Measurements from ENCODE around the gene MAOA.
A peak's percentile ranks its signal among the peaks of the same experiment; 100 is the strongest.
"Not testable (repeated sequence)": the region's sequence is repeated elsewhere in the genome, so short reads cannot be mapped to it uniquely, and the experiment has no call there.

The MAOA gene

DNA sequence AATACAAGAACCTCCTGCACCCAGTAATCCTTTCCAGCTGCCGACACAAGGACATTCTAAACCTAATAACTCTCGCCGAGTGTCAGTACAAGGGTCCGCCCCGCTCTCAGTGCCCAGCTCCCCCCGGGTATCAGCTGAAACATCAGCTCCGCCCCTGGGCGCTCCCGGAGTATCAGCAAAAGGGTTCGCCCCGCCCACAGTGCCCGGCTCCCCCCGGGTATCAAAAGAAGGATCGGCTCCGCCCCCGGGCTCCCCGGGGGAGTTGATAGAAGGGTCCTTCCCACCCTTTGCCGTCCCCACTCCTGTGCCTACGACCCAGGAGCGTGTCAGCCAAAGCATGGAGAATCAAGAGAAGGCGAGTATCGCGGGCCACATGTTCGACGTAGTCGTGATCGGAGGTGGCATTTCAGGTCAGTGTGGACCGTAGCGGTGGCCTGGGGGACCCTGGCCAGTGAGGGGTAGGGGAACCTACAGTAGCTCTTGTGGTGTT, at the start of gene MAOA:
Gene MAOA, plus strand, starts transcription at position 295 of the 490 bp plus-strand sequence. Its CDS starts 43 bp downstream, at position 338.
- no peak for DNase-seq (ENCODE audit: low read depth)

DNA sequence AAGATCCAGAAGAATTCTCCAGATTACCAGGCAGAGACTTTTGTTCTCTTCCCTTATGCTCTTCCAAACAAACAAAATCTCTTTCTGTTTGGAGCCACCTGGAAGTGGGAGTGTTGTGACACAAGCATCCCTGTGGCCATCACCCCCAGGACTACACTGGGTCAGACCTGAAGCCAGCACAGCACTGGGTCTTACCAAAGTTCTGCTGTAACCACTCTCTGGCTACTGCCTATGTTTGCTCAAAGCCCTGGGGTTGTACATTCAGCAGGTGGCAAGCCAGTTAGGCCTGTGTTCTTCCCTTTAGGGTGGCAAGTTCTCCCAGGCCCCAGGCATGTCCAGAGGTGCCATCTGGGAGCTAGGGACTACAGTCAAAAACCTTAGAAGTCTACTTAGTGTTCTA, 43.7 kb upstream of the MAOA start:
- no peak for DNase-seq (ENCODE audit: low read depth)

DNA sequence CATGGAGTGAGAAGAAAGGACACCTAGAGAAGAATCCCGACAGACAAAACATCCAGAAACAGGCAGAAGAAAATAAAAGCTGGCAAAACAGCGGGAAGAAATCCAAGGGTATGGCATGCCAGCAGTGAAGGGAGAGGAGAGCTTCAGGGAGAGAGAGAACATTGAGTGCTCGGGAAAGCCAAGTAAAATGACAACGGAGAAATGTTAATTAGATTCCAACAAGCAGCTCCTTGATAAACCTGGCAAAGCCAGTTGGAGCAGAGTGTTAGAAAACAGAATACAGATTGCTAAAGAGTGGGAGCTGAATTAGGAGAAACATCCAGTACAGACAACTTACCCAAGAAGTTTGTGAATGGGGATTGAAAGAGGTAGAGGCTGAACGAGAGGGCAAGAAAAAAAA, 40.4 kb upstream of the MAOA start:
- DNase-seq (ENCODE audit: low read depth) = no peak

DNA sequence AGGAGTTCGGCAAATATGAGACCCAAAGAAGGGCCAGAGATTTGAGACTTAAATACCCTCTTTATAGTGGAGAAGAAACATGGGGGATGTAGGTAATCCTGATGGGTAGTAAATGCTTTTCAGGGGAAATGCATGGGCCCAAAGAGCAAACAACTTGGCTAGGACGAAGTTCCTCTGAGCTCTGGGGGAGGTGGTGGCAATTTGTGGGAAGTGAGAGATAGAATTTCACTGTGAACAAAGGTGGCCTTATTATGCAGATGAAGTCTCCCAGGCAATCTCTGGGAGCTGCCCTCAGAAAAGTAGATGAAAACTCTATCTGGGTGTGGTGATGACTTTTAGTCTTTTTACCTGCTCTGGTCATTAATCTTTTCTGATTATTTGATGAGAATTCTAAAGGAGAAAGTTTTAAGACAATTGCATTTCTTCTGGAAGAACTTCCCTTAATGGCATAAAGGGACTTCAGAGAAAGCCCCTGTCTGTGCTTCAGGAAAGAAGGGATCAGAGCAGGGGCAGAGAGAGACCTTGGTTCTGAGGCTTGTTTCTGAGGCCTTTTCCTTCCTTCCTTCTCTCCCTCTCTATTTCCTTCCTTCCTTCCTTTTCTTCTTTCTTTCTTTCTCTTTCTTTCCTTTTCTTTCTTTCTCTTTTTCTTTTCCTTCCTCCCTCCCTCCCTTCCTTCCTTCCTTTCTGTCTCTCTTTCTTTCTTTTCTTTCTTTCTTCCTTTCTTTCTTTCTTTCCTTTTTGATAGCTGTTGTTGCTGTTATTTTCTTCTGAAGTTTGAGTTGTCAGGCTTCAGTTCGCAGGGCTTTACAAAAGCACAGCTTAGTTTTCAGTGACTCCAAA, 37.5 kb upstream of the MAOA start:
- no peak for DNase-seq (ENCODE audit: low read depth)

DNA sequence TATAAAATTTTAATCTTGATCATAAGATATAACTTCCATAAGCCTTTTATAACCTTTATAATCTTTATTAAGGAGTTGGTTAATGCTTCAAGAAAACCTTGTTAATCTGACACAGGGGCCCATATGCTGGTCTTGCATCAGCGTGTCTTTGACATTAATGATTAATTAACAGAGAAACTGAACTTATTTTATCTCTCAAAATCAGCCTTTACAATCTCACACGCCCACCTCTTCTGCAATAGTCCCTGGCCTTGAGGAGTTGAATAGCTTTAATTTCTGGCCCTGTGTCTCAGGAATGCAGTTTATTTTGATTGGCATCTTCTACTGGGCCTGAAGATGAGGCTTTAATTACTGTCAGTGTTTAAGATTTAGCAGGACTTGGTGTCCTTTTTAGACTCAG, 36.2 kb upstream of the MAOA start:
- not testable (repeated sequence) for DNase-seq (ENCODE audit: low read depth)

DNA sequence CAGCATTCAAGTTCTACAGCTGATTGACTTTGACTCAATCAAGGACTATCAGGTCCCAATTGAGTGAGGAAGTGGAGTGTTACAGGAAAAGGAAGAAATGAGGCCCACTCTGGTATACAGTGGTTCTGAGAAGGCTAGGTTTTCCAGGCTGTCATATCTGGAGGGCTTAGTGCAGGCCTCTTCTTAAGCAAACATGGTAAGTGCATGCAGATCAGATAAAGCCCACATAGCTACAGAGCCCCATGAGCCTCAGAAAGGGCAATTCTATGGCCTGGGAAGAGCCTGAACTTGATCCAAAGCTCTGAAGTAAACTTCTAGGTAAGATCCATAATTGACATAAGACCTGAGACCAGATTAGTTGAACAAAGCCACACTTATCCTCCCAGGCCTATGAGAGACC, 29.0 kb upstream of the MAOA start:
- DNase-seq (ENCODE audit: low read depth) = no peak

DNA sequence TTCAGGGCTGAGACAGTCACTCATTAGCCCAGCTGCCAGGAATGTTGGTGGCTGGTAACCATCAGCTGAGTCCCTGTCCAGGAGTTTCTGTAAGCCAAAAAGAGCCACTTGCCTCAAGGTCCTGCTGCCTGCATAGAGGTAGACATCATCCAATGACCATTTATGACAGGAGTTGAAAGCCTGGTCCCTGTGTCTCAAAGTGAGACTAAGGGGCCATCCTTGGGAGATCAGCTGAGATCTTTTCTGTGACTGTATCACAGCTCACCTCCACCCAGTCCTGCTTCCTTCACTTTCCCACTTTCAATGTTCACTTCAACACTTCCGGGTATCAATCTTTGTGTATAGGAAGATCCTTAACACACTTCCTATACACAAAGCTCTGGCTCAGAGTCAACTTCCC, 28.4 kb upstream of the MAOA start:
- no peak for DNase-seq (ENCODE audit: low read depth)

DNA sequence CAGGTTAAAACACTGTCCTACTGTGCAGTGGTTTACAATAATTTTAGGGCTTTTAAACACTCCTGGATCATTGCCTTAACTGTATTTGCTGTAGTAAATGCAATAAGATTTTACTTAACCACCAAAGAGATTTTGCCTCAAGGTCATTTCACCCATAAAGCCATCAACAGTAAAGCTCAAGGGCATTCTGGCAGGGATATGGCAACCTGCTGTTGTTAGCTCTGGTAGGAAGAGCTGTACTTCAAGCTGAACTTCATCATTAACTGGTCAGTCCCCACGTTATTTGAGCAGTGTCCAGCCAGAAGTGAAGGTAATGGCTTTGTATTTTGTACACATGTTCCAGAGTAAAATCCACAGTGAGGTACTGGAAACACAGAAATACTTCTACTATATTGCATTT, 26.9 kb upstream of the MAOA start:
- no peak for DNase-seq (ENCODE audit: low read depth)

DNA sequence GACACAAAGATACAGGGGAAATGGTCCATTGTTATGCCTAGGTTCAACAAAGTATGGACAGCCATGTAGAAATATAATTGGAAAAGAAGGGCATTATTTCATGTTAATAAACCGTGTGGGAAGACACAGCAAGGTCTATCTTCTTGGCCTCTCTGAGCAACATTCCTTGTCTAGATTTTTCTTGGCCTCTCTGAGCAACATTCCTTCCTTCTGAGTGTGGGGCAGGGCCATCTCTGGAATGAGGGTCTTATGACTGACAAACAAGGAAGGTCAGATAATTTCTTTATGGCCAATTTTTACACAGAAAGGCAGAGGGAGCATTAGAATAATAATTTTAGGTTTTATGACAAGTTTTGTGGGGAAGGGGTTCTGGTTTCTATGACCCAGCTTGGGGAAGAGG, 24.3 kb upstream of the MAOA start:
- no peak for DNase-seq (ENCODE audit: low read depth)

DNA sequence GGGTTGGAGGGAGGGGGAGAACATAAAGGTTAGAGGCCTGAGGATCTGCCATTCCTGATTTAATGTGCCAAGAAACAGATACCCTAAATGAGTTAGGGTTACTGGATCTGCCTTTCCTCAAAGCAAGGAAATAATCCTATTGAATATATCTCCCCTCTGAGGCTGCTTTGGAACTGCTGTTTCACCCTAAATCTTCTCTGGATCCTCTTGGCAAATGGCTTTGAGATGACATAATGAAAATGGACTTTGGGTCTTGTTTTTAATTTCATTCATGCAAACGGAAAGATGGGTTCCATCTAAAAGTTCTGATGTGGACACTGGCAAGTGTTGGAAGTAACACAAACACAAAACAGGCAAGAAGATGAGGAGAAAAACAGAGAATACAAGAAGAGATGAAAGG, 23.0 kb upstream of the MAOA start:
- DNase-seq (ENCODE audit: low read depth) = no peak

DNA sequence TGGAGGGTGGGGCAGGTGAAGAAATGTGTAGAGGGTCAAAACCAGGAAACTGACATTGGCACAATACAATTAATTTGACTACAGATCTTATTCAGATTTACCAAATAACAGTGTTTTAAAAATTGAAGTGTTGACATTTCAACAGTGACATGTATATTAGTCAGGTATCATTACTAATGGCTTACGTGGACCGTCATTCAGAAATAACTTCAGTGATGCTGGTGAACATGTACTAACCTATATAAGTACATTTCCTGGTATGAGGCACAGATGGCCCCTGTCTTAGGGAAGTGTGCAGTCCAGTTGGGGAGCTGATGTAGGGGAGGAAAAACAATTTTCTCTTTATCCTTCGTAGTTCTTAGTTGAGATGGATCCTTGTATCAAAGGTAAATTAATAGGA, 22.3 kb upstream of the MAOA start:
- no peak for DNase-seq (ENCODE audit: low read depth)

DNA sequence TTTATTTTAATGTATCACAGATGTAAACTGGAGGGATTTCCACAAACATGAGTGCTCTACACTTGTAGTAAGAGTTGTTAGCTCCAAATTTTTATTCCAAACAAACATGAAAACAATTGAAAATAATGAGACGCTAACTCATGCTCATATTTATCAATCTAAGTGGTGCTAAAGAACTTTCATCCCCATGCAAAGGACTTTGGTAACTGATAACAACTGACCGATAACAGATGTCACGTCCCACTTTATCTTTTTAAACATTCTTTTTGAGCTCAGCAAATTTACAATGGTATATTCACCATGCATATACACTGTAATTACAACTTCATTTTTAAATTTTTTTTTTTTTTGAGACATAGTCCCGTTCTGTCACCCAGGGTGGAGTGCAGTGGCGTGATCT, 15.6 kb upstream of the MAOA start:
- DNase-seq (ENCODE audit: low read depth) = no peak

DNA sequence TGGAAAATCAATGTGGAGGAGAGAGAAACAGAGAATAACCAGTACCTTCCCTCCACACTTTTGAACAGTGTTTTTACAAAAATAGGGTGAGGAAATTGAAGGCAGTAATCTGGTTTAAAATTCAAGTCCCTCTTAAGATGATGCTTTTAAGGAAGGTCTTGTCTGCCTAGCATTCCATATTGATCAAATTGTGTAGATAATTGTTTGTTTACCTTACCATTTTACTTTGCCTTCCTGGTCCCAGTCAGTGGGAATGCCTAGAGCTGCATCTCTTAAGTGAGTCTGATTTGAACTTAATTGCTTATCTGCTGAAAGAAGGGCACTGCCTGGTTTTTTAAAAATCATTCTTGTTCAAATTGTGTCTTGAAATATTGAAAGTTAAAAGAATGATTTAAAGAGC, 14.4 kb upstream of the MAOA start:
- no peak for DNase-seq (ENCODE audit: low read depth)

DNA sequence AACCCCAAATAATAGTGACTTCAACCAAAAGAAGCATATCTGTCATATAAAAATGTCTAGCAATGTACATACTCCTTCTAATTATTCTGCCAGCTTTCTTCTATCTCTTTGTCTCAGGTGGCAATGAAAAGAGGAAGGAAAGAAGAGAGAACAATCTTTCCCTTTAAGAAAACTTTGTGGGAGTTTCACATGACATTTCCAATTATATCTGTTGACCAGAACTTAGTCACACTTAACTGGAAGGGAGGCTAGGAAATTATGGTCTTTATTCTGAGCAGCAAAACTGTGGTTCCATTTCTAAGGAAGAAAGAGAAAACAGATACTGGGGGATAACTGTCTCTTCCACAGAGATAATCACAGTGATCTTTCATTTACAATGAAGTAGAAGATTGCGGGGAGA, 12.9 kb upstream of the MAOA start:
- no peak for DNase-seq (ENCODE audit: low read depth)

DNA sequence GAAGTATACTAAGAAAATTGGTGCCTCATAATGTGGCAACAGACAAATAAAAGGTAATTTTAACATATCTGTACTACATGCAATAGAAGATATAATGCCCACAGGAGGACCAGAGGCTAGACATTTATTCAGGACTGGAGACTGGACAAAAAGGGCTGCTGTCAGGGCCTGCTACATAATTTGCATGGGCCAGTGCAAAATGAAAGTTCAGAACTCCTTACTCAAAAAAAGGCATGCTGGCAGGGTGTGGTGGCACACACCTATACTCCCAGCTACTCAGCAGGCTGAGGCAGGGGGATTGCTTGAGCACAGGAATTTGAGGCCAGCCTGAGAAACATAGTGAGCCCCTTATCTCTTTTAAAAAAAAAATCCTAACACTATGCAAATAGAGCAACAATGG, 12.4 kb upstream of the MAOA start:
- no peak for DNase-seq (ENCODE audit: low read depth)

DNA sequence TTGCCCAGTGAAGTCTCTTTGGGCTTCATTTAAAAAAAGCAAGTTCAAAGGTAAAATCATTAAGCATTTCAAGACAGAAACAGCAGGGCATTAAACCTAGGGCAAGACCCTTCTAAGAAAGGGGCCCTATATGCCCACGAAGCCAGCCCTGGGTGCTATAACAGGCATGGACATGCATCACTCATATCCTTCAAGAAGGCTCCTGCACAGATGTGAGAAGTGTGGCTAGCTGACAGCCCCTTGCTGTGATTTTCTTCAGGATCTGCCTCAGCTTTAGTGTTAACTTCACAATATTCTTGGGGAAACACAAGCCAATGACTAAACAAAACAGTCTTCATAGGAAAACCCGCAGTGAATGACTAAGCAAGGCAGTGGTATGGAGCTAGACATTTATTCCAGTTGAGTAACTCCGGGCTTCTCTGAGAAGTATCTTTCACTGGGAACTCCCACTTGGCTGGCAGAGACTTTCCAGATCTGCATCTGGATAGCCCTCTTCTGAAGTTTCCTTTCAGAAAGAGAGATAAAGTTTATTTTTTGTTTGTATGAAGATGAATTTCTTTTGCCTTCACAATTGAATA, 11.9 kb upstream of the MAOA start:
- no peak for DNase-seq (ENCODE audit: low read depth)

DNA sequence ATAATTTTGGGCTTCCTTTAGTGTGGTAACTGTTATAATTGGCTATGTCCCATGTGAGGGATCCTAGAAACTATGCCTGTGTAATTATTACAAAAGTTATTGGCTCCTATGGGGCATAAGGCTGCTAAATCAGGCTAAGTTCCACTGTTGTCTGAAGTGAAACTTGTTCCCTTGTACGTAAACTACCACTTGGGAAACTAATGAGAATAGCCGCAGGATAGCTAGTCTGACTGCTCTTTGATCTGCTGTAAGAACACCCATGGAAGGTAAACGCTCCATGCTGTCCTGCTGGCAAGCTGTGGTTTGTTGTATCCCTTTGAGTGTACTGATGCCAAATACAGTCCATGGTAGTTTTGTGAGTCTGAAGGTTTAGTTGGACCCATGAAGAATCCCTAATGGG, 9.3 kb upstream of the MAOA start:
- no peak for DNase-seq (ENCODE audit: low read depth)

DNA sequence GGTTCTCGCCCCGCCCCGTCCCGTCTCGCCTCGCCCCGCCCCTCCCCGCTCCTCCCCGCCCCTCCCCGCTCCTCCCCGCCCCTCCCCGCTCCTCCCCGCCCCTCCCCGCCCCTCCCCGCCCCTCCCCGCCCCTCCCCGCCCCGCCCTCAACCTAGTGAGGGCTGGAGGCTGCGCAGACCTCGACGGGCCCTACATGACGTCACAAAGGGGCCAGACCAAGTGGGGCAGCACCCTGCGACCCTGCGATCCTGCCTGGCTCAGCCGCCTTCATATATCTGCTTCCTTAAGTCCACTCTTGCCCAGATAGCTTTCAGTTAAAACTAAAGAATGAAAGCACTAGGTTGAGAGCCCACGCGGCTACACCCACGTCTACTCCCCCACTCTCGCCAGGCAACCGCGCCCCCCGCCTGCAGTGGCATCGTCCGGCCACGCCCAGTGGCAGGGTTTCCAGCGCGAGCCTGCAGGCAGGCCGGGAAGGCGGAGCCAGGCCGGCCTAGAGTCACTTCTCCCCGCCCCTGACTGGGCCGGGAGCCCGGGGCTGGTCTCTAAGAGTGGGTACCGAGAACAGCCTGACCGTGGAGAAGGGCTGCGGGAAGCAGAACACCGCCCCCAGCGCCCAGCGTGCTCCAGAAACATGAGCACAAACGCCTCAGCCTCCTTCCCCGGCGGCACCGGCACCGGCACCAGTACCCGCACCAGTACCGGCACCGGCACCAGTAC, 1.5 kb upstream of the MAOA start:
- peak; percentile 56 for DNase-seq (ENCODE audit: low read depth)

DNA sequence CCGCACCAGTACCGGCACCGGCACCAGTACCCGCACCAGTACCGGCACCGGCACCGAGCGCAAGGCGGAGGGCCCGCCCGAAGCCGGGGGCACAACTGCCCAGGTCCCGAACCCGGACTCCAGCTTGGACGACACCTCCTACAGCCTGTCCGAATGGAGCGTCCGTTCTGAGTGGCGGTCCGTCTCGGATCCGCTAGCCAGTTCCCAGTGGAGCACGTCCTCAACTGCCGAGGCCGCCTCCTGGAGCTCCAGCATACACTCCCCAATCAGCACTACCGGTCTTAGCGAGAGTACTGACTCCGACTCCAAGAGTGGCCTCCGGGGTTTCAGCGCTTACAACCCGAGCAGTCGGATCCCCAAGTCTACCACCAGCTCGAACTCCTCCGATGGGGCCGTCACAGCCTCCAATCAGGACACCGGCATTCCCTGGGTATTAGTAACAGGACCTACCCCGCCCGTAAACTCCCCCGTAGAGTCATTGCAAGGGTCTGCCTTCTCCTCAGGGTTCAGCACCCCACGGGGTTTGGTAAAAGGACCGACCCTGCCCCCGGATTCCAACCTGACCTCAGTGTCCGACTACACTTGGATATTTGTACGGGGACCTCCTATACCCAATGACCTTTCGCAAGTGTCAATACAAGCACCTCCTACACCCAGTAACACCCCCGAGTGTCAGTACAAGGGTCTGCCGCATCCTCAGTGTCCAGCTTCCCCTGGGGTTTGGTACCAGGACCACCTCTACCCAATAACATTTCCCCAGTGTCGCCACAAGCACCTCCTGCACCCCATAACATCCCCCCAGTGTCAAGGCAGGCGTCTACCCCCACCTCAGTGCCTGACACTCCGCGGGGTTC, 721 bp upstream of the MAOA start:
- DNase-seq (ENCODE audit: low read depth) = no peak

DNA sequence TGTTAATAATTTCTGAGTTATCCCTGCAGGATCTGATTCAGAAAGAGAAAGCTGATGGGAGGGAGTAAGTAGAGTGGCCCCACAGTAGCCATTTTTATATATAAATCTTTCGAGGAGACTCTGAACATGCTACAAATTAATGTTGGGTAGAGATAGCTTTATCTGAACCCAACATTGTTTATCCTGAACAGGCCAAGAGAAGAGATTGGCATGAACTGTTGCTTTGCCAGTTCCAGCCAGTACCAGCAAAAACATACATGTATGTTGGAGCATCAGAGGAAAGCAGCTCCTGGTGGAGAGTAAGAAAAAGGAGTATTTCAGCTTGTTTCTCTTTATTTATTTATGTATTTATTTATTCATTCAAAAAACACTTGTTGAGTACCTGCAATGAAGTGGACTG, 1.6 kb downstream of the MAOA start:
- no peak for DNase-seq (ENCODE audit: low read depth)

DNA sequence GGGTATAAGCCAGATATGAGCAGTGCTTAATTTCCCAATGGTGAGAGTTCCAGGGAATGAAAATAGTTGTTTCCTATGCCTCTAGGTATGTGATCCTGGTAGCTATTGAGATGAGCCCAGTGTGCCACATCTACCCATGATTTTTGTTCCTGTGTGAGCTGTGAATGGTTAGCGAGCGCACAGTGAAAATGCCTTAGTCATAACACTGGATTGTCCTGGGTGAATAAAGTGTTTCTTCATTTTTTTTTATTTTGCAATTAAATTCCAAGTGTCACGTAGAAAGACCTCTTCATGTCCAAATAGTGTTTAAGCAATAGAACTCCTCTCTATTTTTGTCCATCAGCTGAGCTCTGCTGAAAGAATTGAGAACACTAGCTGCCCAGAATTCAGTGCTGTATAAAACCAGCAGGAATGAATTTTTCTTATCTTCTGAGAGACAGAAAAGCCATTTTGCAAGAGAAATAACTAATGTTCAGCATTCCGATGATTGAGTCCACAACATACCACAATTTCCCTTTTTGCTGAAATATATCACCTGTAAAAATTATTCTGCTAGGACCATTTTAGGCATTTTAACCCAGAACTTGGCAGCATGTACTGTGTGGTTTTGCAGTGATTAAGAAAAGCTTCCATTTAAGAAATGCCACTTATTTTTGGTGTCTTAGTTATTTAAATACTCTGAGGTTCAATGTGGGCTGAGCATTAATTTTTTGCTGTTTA, 5.6 kb downstream of the MAOA start:
- no peak for DNase-seq (ENCODE audit: low read depth)

DNA sequence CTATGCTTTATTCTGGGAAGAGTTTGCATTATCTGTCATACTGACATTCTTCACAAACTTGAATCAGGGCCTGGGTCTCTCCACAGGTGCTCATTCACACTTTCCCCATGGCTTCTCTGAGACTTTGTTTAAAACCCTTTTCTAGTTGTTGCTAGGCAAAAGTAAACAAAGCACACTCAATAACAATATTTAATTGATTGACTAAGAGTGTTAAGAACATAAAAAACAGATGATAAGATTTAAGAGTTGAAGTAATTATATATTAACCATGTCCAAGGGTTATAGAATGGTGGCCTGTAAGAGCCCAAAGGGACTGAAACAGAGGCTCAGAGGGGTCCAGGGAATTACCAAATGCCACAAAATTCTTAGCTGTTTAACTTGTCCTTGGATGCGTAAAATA, 7.1 kb downstream of the MAOA start:
- DNase-seq (ENCODE audit: low read depth) = no peak
